Activated CD4-positive, alpha-beta memory T cell treated with anti-CD3 and anti-CD28 coated beads for 36 hours (primary cell): ENCODE results near the gene ZC3HAV1. TPM values are rescaled to one million over a fixed set of nuclear protein-coding genes. Genes with fewer than 3 reads are reported as not detected.
A peak's percentile ranks its signal among the peaks of the same experiment; 100 is the strongest.

Source experiments
- CTCF ChIA-PET: fragments of 350-600 bp; sonication (Branson Sonifier 250); formaldehyde crosslinking; loops from one replicate; lab custom pipeline; 2021; ENCODE audit warnings: antibody characterized with exemption, inconsistent platforms; lab: Charles Lee
- POLR2A ChIA-PET: fragments of 350-600 bp; sonication (Branson Sonifier 250); formaldehyde crosslinking; loops from one replicate; lab custom pipeline; 2021; ENCODE audit warnings: antibody characterized with exemption; lab: Charles Lee
- DNase-seq: peaks from one replicate; pipeline ENCODE4 v3.0.0-alpha.2; 2020
- H3K27ac Mint-ChIP-seq: one replicate; pipeline ENCODE4 v1.8.0; 2021; ENCODE audit warnings: mixed read lengths
- H3K27me3 Mint-ChIP-seq: one replicate; pipeline ENCODE4 v1.8.0; 2021; ENCODE audit warnings: mixed read lengths
- H3K36me3 Mint-ChIP-seq: one replicate; pipeline ENCODE4 v1.8.0; 2021; ENCODE audit warnings: mixed read lengths
- H3K4me1 Mint-ChIP-seq: one replicate; pipeline ENCODE4 v1.8.0; 2021; ENCODE audit warnings: low read depth, mixed read lengths
- H3K4me3 Mint-ChIP-seq: one replicate; pipeline ENCODE4 v1.8.0; 2021; ENCODE audit warnings: mild to moderate bottlenecking, mixed read lengths
- H3K9me3 Mint-ChIP-seq: one replicate; pipeline ENCODE4 v1.8.0; 2021; ENCODE audit warnings: mixed read lengths
- intact Hi-C: fragments of 100-400 bp; cut with micrococcal nuclease; formaldehyde crosslinking; loops from one replicate; pipeline ENCODE4 v1.15.1; 2023
- total RNA-seq, 2 experiments: library from RNA; stranded (reverse); gene quantifications; one replicate each; pipeline ENCODE4 v1.2.3, GENCODE V29; 2021

ZC3HAV1 gene
- total RNA-seq, 2 experiments from 2014 or later: 99.3 to 99.6 TPM

DNA sequence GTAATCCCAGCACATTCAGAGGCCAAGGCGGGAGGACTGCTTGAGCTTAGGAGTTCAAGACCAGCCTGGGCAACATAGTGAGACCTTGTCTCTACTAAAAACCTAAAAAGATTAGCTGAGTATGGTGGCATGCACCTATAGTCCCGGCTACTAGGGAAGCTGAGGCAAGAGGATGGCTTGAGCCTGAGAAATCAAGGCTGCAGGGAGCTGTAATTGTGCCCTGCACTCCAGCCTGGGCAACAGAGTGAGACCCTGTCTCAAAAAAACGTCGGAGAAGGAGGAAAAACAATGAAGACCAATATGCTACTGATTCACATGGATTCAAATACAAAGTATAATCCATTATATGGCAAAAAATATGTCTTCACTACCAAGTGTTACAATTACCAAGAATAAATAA lies 87.2 kb downstream of the ZC3HAV1 start:
- DNase-seq: no peak
- Mint-ChIP-seq H3K4me1 (no peaks in the 10 kb centered on the region), H3K36me3 (peaks cover 21% of the 10 kb centered on the region), H3K9me3 (no peaks in the 10 kb centered on the region), H3K27me3 (no peaks in the 10 kb centered on the region), H3K4me3 (no peak overlapping the region), H3K27ac (no peak overlapping the region)
- POLR2A ChIA-PET: no interaction called here
- intact Hi-C loops: no loop called here
- CTCF ChIA-PET: interaction anchor here (1.4 kb wide), 1 partner anchor 52 kb away, joined by 5 read pairs; no protein-coding TSS in a partner anchor

DNA sequence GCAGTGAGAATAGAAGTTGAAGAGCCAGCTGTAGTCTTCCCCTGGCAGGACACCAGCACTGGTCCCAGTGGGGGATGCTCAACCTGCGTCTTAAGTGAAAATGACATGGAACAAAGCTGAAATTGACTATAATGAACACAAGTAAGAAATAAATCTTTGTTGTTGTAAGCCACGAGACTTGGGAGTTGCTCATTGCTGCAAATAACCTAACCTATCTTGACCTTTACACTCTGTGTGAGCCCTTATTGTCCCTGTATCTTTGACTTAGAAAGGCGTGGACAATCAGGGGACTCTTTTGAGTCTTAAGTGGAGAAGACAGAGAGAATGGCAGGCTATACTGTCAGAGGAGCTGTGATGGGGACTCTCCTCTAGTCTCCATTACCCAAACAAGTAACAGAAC lies 90.6 kb downstream of the ZC3HAV1 start:
- CTCF ChIA-PET: interaction anchor here (2.3 to 2.7 kb wide), 2 partner anchors 15 to 56 kb away, joined by 20 to 40 read pairs; partner anchors contain the start of gene ZC3HAV1L
- H3K27ac Mint-ChIP-seq: no peak overlapping the region
- H3K36me3 Mint-ChIP-seq: peaks cover 10% of the 10 kb centered on the region
- no peaks in the 10 kb centered on the region for H3K4me1 Mint-ChIP-seq
- no peak for DNase-seq
- no peak overlapping the region for H3K4me3 Mint-ChIP-seq
- H3K27me3 Mint-ChIP-seq: peaks cover 2% of the 10 kb centered on the region
- intact Hi-C loops: loop anchor here (5.0 to 10.0 kb wide), 2 partner anchors 43 to 106 kb away; no protein-coding TSS in a partner anchor
- POLR2A ChIA-PET: interaction anchor here (2.0 kb wide), 1 partner anchor 16 kb away, joined by 4 read pairs; no protein-coding TSS in a partner anchor
- H3K9me3 Mint-ChIP-seq: no peaks in the 10 kb centered on the region

DNA sequence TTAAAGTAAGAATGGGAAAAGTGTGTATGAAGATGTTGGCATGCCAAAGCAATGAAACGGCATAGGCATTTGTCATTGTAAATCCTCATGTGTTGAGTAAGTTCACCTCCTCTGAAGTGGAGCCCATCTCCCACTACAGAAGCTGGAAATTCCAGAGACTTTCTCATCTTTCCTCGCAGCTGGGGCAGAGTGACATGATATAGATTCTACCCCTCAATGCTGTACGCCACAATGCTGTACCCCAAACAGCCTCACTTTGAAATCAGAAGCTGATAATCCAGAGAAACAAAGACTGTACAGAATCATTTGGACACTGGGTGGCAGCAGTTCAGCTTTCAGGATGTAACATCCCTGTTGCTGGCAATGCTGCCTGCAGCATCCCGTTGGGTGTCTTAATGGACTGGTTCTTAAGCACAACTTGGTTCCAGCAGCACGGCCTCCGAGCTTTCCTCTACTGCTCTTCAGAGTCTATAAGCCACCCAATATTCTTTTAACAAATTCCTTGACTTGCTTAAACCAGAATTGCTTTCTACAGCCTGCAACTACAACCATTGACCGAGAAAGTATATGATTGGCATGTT lies 92.5 kb downstream of the ZC3HAV1 start:
- H3K27me3 Mint-ChIP-seq: peaks cover 2% of the 10 kb centered on the region

GRCh38 chr7:139011373-139011772 lies 98.1 kb downstream of the ZC3HAV1 start:
- Mint-ChIP-seq H3K36me3 (no peaks in the 10 kb centered on the region), H3K4me1 (no peaks in the 10 kb centered on the region), H3K9me3 (no peaks in the 10 kb centered on the region), H3K27ac (no peak overlapping the region), H3K27me3 (peaks cover 2% of the 10 kb centered on the region), H3K4me3 (no peak overlapping the region)
- no peak for DNase-seq
- CTCF ChIA-PET: no interaction called here
- intact Hi-C loops: loop anchor here (10.0 kb wide), 1 partner anchor 113 kb away; no protein-coding TSS in a partner anchor
- POLR2A ChIA-PET: no interaction called here

More for the DNA sequence above, 92.5 kb downstream of the ZC3HAV1 start:
- Mint-ChIP-seq H3K4me1 (no peaks in the 10 kb centered on the region), H3K9me3 (no peaks in the 10 kb centered on the region), H3K36me3 (peaks cover 2% of the 10 kb centered on the region), H3K4me3 (no peak overlapping the region), H3K27ac (no peak overlapping the region)
- intact Hi-C loops: loop anchor here (1.0 to 10.0 kb wide), 4 partner anchors 45 to 214 kb away; partner anchors contain the start of gene UBN2
- DNase-seq: peak; percentile 67
- ChIA-PET POLR2A (interaction anchor here (0.9 kb wide), 1 partner anchor 74 kb away, joined by 3 read pairs; no protein-coding TSS in a partner anchor), CTCF (interaction anchor here (0.6 to 2.7 kb wide), 28 partner anchors 8 to 323 kb away, joined by 3 to 40 read pairs (median 4); partner anchors contain the start of gene ZC3HAV1L)

- DNase-seq: no peak
- intact Hi-C loops: no loop called here
- Mint-ChIP-seq H3K4me3 (no peak overlapping the region), H3K9me3 (peaks cover 23% of the 10 kb centered on the region), H3K4me1 (no peaks in the 10 kb centered on the region), H3K36me3 (peaks cover 7% of the 10 kb centered on the region), H3K27me3 (peaks cover 2% of the 10 kb centered on the region), H3K27ac (no peak overlapping the region)
- ChIA-PET CTCF (interaction anchor here (1.3 kb wide), 1 partner anchor 13 kb away, joined by 4 read pairs; no protein-coding TSS in a partner anchor), POLR2A (no interaction called here)
Observed at GRCh38 chr7:139004321-139005090, 105.0 kb downstream of the ZC3HAV1 start.

- intact Hi-C loops: no loop called here
Observed at GRCh38 chr7:138999414-138999813, 110.1 kb downstream of the ZC3HAV1 start.

More at GRCh38 chr7:138999414-138999813, 110.1 kb downstream of the ZC3HAV1 start:
- Mint-ChIP-seq H3K27me3 (peaks cover 4% of the 10 kb centered on the region), H3K27ac (no peak overlapping the region), H3K36me3 (peaks cover 5% of the 10 kb centered on the region), H3K4me3 (no peak overlapping the region), H3K9me3 (peaks cover 12% of the 10 kb centered on the region), H3K4me1 (no peaks in the 10 kb centered on the region)
- no peak for DNase-seq
- POLR2A ChIA-PET: no interaction called here
- CTCF ChIA-PET: no interaction called here

Other genes starting within 250 kb of the ZC3HAV1 start
- gene KIAA1549, start 128.3 kb downstream of the ZC3HAV1 start, total RNA-seq: under 1 TPM; 0.85 to 0.95 TPM
- 10 to 100 TPM; 11.8 to 14.7 TPM for gene ZC3HAV1L, start 73.7 kb downstream of the ZC3HAV1 start, total RNA-seq
- 10 to 100 TPM; 11.3 to 13.3 TPM for gene UBN2, start 121.5 kb upstream of the ZC3HAV1 start, total RNA-seq
- gene FMC1, start 231.6 kb upstream of the ZC3HAV1 start, total RNA-seq: 1 to 10 TPM; 4.4 to 5.0 TPM